Ectodermal cell (in vitro differentiated cells): ENCODE measurements around the gene PKDCC.

Source experiments
- H3K27ac ChIP-seq: 2 replicates; pipeline ENCODE4 v1.7.0; 2013; ENCODE audit warnings: mild to moderate bottlenecking, low read depth, low read length; ENCODE audit not compliant: insufficient read depth, poor library complexity, severe bottlenecking
- H3K27me3 ChIP-seq: 2 replicates; pipeline ENCODE4 v1.7.0; 2013; ENCODE audit warnings: mild to moderate bottlenecking, low read length; ENCODE audit not compliant: insufficient read depth, control insufficient read depth, poor library complexity, severe bottlenecking
- H3K36me3 ChIP-seq: one replicate; pipeline ENCODE4 v1.7.0; 2013; ENCODE audit warnings: low read length; ENCODE audit not compliant: control insufficient read depth, insufficient read depth
- H3K4me1 ChIP-seq: one replicate; pipeline ENCODE4 v1.7.0; 2013; ENCODE audit warnings: low read length; ENCODE audit not compliant: control insufficient read depth, insufficient read depth
- H3K4me3 ChIP-seq: 2 replicates; pipeline ENCODE4 v1.7.0; 2013; ENCODE audit warnings: low read depth, low read length, control low read depth; ENCODE audit not compliant: insufficient read depth
- H3K9me3 ChIP-seq: 2 replicates; pipeline ENCODE4 v1.7.0; 2013; ENCODE audit warnings: mild to moderate bottlenecking, low read length, moderate library complexity; ENCODE audit not compliant: control insufficient read depth
- WGBS, 2 experiments: methylation state at CpG; one replicate each; pipeline ENCODE4 v1.1.7; 2013; ENCODE audit warnings: missing lambda C conversion rate in 2 of 2; 5-methylcytosine and 5-hydroxymethylcytosine counted together

PKDCC gene

DNA sequence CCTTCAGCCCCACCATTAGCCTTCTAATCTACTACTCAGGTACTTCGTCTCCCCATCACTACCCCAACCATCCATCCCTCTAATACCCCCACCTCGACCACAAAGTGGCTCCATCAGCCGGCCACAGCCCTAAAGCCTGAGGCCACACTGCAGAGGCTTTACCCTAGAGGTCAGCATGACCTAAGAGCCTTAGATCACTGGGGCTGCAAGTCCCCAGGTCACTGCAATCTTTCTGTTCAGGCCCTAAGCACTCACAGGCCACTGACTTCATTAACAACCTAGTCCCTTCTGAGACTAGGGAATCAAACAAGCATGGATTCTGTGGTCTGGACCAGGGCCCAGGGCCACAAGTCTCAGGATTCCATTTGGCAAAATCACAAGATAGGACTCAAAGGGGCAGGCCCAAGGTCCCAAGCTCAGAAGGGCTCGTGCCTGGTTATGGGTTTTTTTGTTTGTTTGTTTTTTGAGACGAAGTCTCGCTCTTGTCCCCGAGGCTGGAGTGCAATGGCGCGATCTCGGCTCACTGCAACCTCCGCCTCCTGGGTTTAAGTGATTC is 37.0 kb upstream of the PKDCC start:
- no peaks in the 10 kb centered on the region for H3K36me3 ChIP-seq

GRCh38 chr2:42012137-42012536 is 35.7 kb upstream of the PKDCC start:
- no peaks in the 10 kb centered on the region for H3K27me3 ChIP-seq
- H3K9me3 ChIP-seq, result no peaks in the 10 kb centered on the region
- H3K27ac ChIP-seq, result no peak overlapping the region
- H3K4me3 ChIP-seq, result no peak overlapping the region
- H3K36me3 ChIP-seq, result no peaks in the 10 kb centered on the region
- no peaks in the 10 kb centered on the region for H3K4me1 ChIP-seq
- WGBS, 2 experiments, result 100% methylated on average over 1 of the region's 1 CpG

More for the DNA sequence above, 37.0 kb upstream of the PKDCC start:
- Histone ChIP-seq H3K27ac (no peak overlapping the region), H3K4me3 (no peak overlapping the region), H3K4me1 (no peaks in the 10 kb centered on the region), H3K9me3 (no peaks in the 10 kb centered on the region), H3K27me3 (no peaks in the 10 kb centered on the region)
- 91 to 93% methylated on average over 11 of the region's 11 CpGs for WGBS, 2 experiments

GRCh38 chr2:42012651-42013050 is 35.2 kb upstream of the PKDCC start:
- Histone ChIP-seq H3K27me3 (no peaks in the 10 kb centered on the region), H3K27ac (no peak overlapping the region), H3K4me3 (no peak overlapping the region), H3K36me3 (no peaks in the 10 kb centered on the region), H3K9me3 (no peaks in the 10 kb centered on the region), H3K4me1 (no peaks in the 10 kb centered on the region)

DNA sequence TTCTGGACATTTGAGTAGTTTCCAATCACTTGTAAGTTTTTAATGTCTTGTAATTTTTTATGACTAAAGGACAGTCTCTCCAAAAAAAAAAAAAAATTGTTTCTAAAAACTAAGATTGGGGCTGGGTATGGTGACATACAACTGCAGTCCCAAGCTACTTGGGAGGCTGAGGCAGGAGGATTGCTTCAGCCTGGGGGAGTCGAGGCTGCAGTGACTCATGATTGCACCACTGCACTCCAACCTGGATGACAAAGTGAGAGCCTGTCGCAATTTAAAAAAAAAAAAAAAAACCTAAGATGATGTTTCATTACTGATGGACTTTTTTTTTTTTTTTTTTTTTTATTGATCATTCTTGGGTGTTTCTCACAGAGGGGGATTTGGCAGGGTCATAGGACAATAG is 34.4 kb upstream of the PKDCC start:
- Histone ChIP-seq H3K4me1 (no peaks in the 10 kb centered on the region), H3K27ac (no peak overlapping the region), H3K9me3 (no peaks in the 10 kb centered on the region), H3K36me3 (no peaks in the 10 kb centered on the region), H3K4me3 (no peak overlapping the region), H3K27me3 (no peaks in the 10 kb centered on the region)
- 88 to 93% methylated on average over 1 to 2 of the region's 2 CpGs for WGBS, 2 experiments

- peaks cover 17% of the 10 kb centered on the region for H3K4me1 ChIP-seq
- no peak overlapping the region for H3K27ac ChIP-seq
- no peak overlapping the region for H3K4me3 ChIP-seq
- no peaks in the 10 kb centered on the region for H3K27me3 ChIP-seq
- H3K36me3 ChIP-seq, result no peaks in the 10 kb centered on the region
- 74 to 79% methylated on average over 4 of the region's 4 CpGs for WGBS, 2 experiments
- H3K9me3 ChIP-seq, result no peaks in the 10 kb centered on the region
Measured at GRCh38 chr2:42021464-42021863, 26.4 kb upstream of the PKDCC start.

GRCh38 chr2:42025151-42025582 is 22.7 kb upstream of the PKDCC start:
- no peaks in the 10 kb centered on the region for H3K27me3 ChIP-seq

DNA sequence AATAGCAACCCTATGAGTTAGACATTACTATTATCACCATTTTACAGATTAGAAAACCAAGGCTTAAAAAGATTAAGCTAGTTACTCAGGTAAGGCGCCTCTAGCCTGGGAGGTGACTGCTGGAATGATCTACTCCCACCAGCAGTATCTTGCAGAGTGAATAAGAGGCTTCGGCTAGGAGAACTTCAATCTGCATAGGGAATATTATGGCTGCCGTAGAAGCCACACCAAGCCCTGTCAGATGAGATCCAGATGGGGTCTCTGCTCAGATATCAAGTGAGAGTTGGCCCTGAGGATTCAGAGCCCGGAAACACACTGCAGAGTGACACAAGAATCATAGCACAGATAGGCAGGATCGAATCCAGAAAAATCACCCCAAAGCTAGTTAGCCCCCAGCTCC is 21.5 kb upstream of the PKDCC start:
- peaks cover 45% of the 10 kb centered on the region for H3K4me1 ChIP-seq
- H3K27ac ChIP-seq, result no peak overlapping the region
- 92 to 96% methylated on average over 5 of the region's 5 CpGs for WGBS, 2 experiments
- no peaks in the 10 kb centered on the region for H3K9me3 ChIP-seq
- H3K27me3 ChIP-seq, result no peaks in the 10 kb centered on the region
- no peaks in the 10 kb centered on the region for H3K36me3 ChIP-seq
- H3K4me3 ChIP-seq, result no peak overlapping the region

More at GRCh38 chr2:42025151-42025582, 22.7 kb upstream of the PKDCC start:
- Histone ChIP-seq H3K27ac (no peak overlapping the region), H3K4me3 (no peak overlapping the region), H3K9me3 (no peaks in the 10 kb centered on the region), H3K4me1 (peaks cover 34% of the 10 kb centered on the region), H3K36me3 (no peaks in the 10 kb centered on the region)
- 40 to 41% methylated on average over 3 of the region's 3 CpGs for WGBS, 2 experiments

GRCh38 chr2:42028571-42029148 is 19.2 kb upstream of the PKDCC start:
- 88 to 91% methylated on average over 8 of the region's 8 CpGs for WGBS, 2 experiments
- H3K9me3 ChIP-seq, result no peaks in the 10 kb centered on the region
- H3K27me3 ChIP-seq, result no peaks in the 10 kb centered on the region
- no peaks in the 10 kb centered on the region for H3K36me3 ChIP-seq
- peaks cover 61% of the 10 kb centered on the region for H3K4me1 ChIP-seq
- H3K4me3 ChIP-seq, result no peak overlapping the region
- H3K27ac ChIP-seq, result no peak overlapping the region

GRCh38 chr2:42029171-42029570 is 18.6 kb upstream of the PKDCC start:
- no peaks in the 10 kb centered on the region for H3K36me3 ChIP-seq
- H3K27me3 ChIP-seq, result no peaks in the 10 kb centered on the region
- no peak overlapping the region for H3K4me3 ChIP-seq
- 84 to 87% methylated on average over 4 of the region's 4 CpGs for WGBS, 2 experiments
- peak overlapping the region; percentile 94 for H3K27ac ChIP-seq
- no peaks in the 10 kb centered on the region for H3K9me3 ChIP-seq
- peaks cover 61% of the 10 kb centered on the region for H3K4me1 ChIP-seq

DNA sequence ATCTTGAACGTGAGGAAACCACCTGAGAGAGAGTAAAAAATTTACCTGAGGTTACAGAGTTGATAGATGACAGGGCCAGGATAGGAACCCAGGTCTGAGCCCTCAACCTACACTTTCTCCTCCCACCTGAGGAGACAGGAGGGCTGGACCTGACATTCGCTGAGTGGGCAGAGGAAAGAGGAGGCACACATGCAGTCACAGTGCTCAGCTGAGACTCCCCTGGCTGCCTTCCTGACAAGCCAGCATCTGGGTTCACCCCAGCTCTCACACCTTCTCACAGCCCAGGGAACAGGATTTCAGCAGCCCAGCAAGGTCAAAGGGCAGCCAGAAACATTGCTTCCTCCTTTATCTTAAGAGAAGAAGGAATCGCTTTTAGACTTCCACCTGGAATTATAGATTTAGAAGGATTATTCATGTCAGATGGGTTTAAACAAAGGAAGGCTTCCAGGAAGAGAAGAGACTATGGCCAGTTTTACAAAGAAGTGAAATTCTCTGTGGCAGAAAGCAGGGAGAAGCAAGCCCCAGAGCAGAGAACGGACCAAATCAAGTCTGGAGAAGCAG is 18.1 kb upstream of the PKDCC start:
- Histone ChIP-seq H3K27ac (peak overlapping the region; percentile 94), H3K4me1 (peaks cover 56% of the 10 kb centered on the region)
- 35 to 50% methylated on average over 4 of the region's 4 CpGs for WGBS, 2 experiments

More for the DNA sequence above, 18.1 kb upstream of the PKDCC start:
- Histone ChIP-seq H3K27me3 (no peaks in the 10 kb centered on the region), H3K4me3 (no peak overlapping the region), H3K36me3 (no peaks in the 10 kb centered on the region), H3K9me3 (no peaks in the 10 kb centered on the region)
